Measurements from ENCODE around the gene CD209.

DNA sequence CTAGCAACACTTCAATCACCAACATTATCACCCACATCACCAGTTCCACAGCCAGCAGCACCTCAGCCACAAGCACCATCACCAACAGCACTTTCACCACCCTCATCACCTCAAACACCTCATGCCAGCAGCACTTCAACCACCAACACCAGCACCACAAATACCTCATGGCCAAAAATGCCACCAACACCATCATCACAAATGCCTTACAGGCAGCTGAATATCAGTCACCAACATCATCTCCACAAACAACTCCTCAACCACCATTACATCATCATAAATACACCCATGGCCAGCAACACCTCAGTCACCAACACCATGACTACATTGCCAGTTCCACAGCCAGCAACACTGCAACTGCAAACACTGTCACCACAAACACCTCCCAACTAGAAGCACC lies 55.8 kb downstream of the CD209 start:
- TF ChIP-seq, protein P1, sequence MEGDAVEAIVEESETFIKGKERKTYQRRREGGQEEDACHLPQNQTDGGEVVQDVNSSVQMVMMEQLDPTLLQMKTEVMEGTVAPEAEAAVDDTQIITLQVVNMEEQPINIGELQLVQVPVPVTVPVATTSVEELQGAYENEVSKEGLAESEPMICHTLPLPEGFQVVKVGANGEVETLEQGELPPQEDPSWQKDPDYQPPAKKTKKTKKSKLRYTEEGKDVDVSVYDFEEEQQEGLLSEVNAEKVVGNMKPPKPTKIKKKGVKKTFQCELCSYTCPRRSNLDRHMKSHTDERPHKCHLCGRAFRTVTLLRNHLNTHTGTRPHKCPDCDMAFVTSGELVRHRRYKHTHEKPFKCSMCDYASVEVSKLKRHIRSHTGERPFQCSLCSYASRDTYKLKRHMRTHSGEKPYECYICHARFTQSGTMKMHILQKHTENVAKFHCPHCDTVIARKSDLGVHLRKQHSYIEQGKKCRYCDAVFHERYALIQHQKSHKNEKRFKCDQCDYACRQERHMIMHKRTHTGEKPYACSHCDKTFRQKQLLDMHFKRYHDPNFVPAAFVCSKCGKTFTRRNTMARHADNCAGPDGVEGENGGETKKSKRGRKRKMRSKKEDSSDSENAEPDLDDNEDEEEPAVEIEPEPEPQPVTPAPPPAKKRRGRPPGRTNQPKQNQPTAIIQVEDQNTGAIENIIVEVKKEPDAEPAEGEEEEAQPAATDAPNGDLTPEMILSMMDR (IDR thresholded peaks at IDR 0.05; ENCODE audit: poor library complexity, severe bottlenecking), result no peak
- no peak for TF ChIP-seq POLR2AphosphoS5 (IDR thresholded peaks at IDR 0.05)
- TF ChIP-seq, protein P2, sequence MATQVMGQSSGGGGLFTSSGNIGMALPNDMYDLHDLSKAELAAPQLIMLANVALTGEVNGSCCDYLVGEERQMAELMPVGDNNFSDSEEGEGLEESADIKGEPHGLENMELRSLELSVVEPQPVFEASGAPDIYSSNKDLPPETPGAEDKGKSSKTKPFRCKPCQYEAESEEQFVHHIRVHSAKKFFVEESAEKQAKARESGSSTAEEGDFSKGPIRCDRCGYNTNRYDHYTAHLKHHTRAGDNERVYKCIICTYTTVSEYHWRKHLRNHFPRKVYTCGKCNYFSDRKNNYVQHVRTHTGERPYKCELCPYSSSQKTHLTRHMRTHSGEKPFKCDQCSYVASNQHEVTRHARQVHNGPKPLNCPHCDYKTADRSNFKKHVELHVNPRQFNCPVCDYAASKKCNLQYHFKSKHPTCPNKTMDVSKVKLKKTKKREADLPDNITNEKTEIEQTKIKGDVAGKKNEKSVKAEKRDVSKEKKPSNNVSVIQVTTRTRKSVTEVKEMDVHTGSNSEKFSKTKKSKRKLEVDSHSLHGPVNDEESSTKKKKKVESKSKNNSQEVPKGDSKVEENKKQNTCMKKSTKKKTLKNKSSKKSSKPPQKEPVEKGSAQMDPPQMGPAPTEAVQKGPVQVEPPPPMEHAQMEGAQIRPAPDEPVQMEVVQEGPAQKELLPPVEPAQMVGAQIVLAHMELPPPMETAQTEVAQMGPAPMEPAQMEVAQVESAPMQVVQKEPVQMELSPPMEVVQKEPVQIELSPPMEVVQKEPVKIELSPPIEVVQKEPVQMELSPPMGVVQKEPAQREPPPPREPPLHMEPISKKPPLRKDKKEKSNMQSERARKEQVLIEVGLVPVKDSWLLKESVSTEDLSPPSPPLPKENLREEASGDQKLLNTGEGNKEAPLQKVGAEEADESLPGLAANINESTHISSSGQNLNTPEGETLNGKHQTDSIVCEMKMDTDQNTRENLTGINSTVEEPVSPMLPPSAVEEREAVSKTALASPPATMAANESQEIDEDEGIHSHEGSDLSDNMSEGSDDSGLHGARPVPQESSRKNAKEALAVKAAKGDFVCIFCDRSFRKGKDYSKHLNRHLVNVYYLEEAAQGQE (IDR thresholded peaks at IDR 0.05; ENCODE audit: borderline replicate concordance), result no peak
- no peak for TF ChIP-seq TAF1 (IDR thresholded peaks at IDR 0.05; ENCODE audit: low read depth)
- TF ChIP-seq EZH2 (IDR thresholded peaks at IDR 0.05; ENCODE audit: borderline replicate concordance, insufficient read depth, low read length, poor library complexity, severe bottlenecking), result no peak
- TF ChIP-seq EP300 (conservative IDR thresholded peaks at IDR 0.05; ENCODE audit: poor library complexity, severe bottlenecking), result no peak
- no peak for TF ChIP-seq SMC3 (conservative IDR thresholded peaks at IDR 0.05; ENCODE audit: poor library complexity)
- no peak for TF ChIP-seq MXI1 (conservative IDR thresholded peaks at IDR 0.05; ENCODE audit: poor library complexity, severe bottlenecking)
- TF ChIP-seq RAD21 (conservative IDR thresholded peaks at IDR 0.05), result no peak
